Measurements from ENCODE around the gene LDAH. TPM values are rescaled to one million over a fixed set of nuclear protein-coding genes. Genes with fewer than 3 reads are reported as not detected.

Gene LDAH
- total and polyA plus RNA-seq, 2 donors (not counting 3 experiments of a cell fraction or from before 2014, with no cell fraction given) = 12.3 to 24.0 TPM

- intact Hi-C loops (cut with micrococcal nuclease) = no loop called here
- ChIA-PET POLR2A (interaction anchor here (1.3 kb wide), 1 partner anchor 201 kb away, joined by 5 read pairs; the partner anchor contains the start of gene RHOB), CTCF (interaction anchor here (1.0 to 1.4 kb wide), 4 partner anchors 12 to 268 kb away, joined by 3 to 4 read pairs (median 3); no protein-coding TSS in a partner anchor)
- Histone ChIP-seq H4K20me1 (replicated peaks; ENCODE audit: control insufficient read depth, extremely low read depth, insufficient read depth, low read length) (no peaks in the 10 kb centered on the region), H3K36me3 (ENCODE audit: control insufficient read depth in 2 of 2, extremely low read depth in 1 of 2, insufficient read depth in 2 of 2, low read length in 2 of 2) (peaks cover 0 to 15% of the 10 kb centered on the region in 2 experiments), H3K9me1 (replicated peaks; ENCODE audit: control insufficient read depth, extremely low read depth, insufficient read depth, low read length) (no peaks in the 10 kb centered on the region), H3K4me3 (replicated peaks in 1 of 3; ENCODE audit: insufficient read depth in 1 of 3, low read depth in 1 of 3, low read length in 3 of 3) (no peak overlapping the region), H3K79me2 (ENCODE audit: control insufficient read depth, insufficient read depth, low read length) (no peaks in the 10 kb centered on the region), H3K27me3 (ENCODE audit: control insufficient read depth in 2 of 2, insufficient read depth in 2 of 2, low read length in 2 of 2) (no peaks in the 10 kb centered on the region), H2AFZ (ENCODE audit: low read depth, low read length) (no peak overlapping the region), H3K27ac (ENCODE audit: insufficient read depth, low read depth, low read length) (no peak overlapping the region), H3K9me3 (replicated peaks; ENCODE audit: control insufficient read depth, insufficient read depth, low read length) (no peaks in the 10 kb centered on the region), H3K4me2 (ENCODE audit: insufficient read depth, low read length) (no peak overlapping the region), H3K4me1 (ENCODE audit: control insufficient read depth, extremely low read depth, insufficient read depth, low read length) (peaks cover 10% of the 10 kb centered on the region), H3K9ac (replicated peaks; ENCODE audit: extremely low read depth, insufficient read depth, low read length) (no peak overlapping the region)
- DNase-seq (ENCODE audit: low read depth, low spot score) (no peak), FAIRE-seq (no peak)
- no TSS peak for BruUV-seq (replicated peaks)
- dilution Hi-C loops (cut with MboI; ENCODE audit: extremely low pct_ligation_motif_present, low sequenced_read_pairs) = no loop called here
- TF ChIP-seq MAX (IDR thresholded peaks at IDR 0.05; ENCODE audit: insufficient read depth, insufficient read length) (no peak), GATA2 (IDR thresholded peaks at IDR 0.05; ENCODE audit: insufficient read depth, insufficient read length, low read depth, low read length) (no peak), POLR2AphosphoS5 (IDR thresholded peaks at IDR 0.05; ENCODE audit: insufficient read depth, low read depth, low read length) (no peak), POLR2A (IDR thresholded peaks at IDR 0.05; ENCODE audit: low read depth, low read length) (no peak), CTCF (IDR thresholded peaks at IDR 0.05; ENCODE audit: extremely low read depth in 1 of 2, insufficient read depth in 1 of 2, low read depth in 1 of 2, low read length in 2 of 2) (no peak)
Measured at GRCh38 chr2:20647738-20648137, 175.2 kb downstream of the LDAH start.

DNA sequence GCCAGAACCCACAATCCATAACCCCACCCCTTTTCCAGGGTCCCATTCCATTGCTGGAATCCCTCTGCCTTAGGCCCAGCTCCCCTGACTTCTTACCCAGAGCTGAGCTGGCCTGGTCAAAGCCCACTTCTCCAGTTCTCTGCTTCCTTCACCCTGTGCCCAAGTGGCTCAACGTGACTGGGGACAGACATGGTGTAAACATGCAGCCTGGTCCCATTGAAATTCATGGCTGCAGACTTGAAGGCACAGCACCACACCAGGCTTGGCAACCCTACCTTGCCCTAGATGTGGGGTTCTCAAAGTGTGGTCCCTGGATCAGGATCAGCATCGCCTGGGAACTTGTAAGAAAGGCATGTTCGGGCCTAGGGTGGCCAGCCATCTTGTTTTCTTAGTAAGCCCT is 175.7 kb downstream of the LDAH start:
- POLR2A ChIA-PET = no interaction called here

More for the DNA sequence above, 175.7 kb downstream of the LDAH start:
- Histone ChIP-seq H3K4me3 (replicated peaks in 1 of 3; ENCODE audit: insufficient read depth in 1 of 3, low read depth in 1 of 3, low read length in 3 of 3) (no peak overlapping the region), H3K79me2 (ENCODE audit: control insufficient read depth, insufficient read depth, low read length) (no peaks in the 10 kb centered on the region), H3K9ac (replicated peaks; ENCODE audit: extremely low read depth, insufficient read depth, low read length) (no peak overlapping the region), H3K9me1 (replicated peaks; ENCODE audit: control insufficient read depth, extremely low read depth, insufficient read depth, low read length) (no peaks in the 10 kb centered on the region), H3K36me3 (ENCODE audit: control insufficient read depth in 2 of 2, extremely low read depth in 1 of 2, insufficient read depth in 2 of 2, low read length in 2 of 2) (peaks cover 0 to 15% of the 10 kb centered on the region in 2 experiments), H3K9me3 (replicated peaks; ENCODE audit: control insufficient read depth, insufficient read depth, low read length) (no peaks in the 10 kb centered on the region), H3K27me3 (ENCODE audit: control insufficient read depth in 2 of 2, insufficient read depth in 2 of 2, low read length in 2 of 2) (no peaks in the 10 kb centered on the region), H3K27ac (ENCODE audit: insufficient read depth, low read depth, low read length) (no peak overlapping the region), H4K20me1 (replicated peaks; ENCODE audit: control insufficient read depth, extremely low read depth, insufficient read depth, low read length) (no peaks in the 10 kb centered on the region), H2AFZ (ENCODE audit: low read depth, low read length) (no peak overlapping the region), H3K4me2 (ENCODE audit: insufficient read depth, low read length) (no peak overlapping the region), H3K4me1 (ENCODE audit: control insufficient read depth, extremely low read depth, insufficient read depth, low read length) (peaks cover 11% of the 10 kb centered on the region)
- DNase-seq (ENCODE audit: low read depth, low spot score) = no peak
- no peak for TF ChIP-seq POLR2AphosphoS5 (IDR thresholded peaks at IDR 0.05; ENCODE audit: insufficient read depth, low read depth, low read length)
- TF ChIP-seq CTCF (IDR thresholded peaks at IDR 0.05; ENCODE audit: extremely low read depth in 1 of 2, insufficient read depth in 1 of 2, low read depth in 1 of 2, low read length in 2 of 2) = no peak
- no peak for TF ChIP-seq FOS (IDR thresholded peaks at IDR 0.05; ENCODE audit: borderline replicate concordance, insufficient read depth, low read length)
- no peak for TF ChIP-seq EZH2 (IDR thresholded peaks at IDR 0.05; ENCODE audit: borderline replicate concordance, low read depth, low read length, severe bottlenecking)
- no peak for TF ChIP-seq MYC (IDR thresholded peaks at IDR 0.05; ENCODE audit: low read depth, low read length)
- no peak for TF ChIP-seq JUN (IDR thresholded peaks at IDR 0.05; ENCODE audit: borderline replicate concordance, insufficient read depth, insufficient read length, low read depth)
- TF ChIP-seq GATA2 (IDR thresholded peaks at IDR 0.05; ENCODE audit: insufficient read depth, insufficient read length, low read depth, low read length) = no peak
- no peak for TF ChIP-seq POLR2A (IDR thresholded peaks at IDR 0.05; ENCODE audit: low read depth, low read length)
- no peak for TF ChIP-seq MAX (IDR thresholded peaks at IDR 0.05; ENCODE audit: insufficient read depth, insufficient read length)
- BruUV-seq (replicated peaks) = no TSS peak
- intact Hi-C loops (cut with micrococcal nuclease) (no loop called here), dilution Hi-C loops (cut with MboI; ENCODE audit: extremely low pct_ligation_motif_present, low sequenced_read_pairs) (no loop called here)
- FAIRE-seq = no peak
- CTCF ChIA-PET = interaction anchor here (1.0 to 1.1 kb wide), 2 partner anchors 203 to 268 kb away, joined by 3 read pairs; no protein-coding TSS in a partner anchor

Measured in endothelial cell of umbilical vein (primary cell).